ENCODE data around the gene TAF9B.
"Not testable (repeated sequence)": the region's sequence is repeated elsewhere in the genome, so short reads cannot be mapped to it uniquely, and the experiment has no call there.

Gene TAF9B

GRCh38 chrX:78111140-78111931, 28.1 kb downstream of the TAF9B start:
- DNase-seq = no peak

DNA sequence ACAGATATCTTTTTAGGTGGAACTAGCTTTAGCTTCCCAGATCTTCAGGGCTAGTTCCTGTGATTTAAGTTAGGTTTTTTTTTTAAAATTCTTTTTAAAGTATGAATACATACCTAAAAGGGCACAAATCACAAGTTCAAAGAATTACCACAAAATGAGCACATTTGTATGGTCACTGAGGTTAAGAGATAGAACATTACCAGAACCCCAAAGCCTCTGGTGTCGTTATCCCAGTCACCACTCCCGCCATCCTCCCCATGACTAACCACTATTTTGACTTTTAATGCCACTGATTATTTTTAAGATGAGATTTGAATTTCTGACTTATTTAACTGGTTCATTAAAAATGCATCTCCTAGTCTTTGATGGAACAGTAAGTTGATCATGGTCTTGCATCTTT, 30.0 kb downstream of the TAF9B start:
- no peak for DNase-seq

- DNase-seq = no peak
Measured at GRCh38 chrX:78106651-78106986, 32.8 kb downstream of the TAF9B start.

- DNase-seq = no peak
Measured at GRCh38 chrX:78105944-78106650, 33.4 kb downstream of the TAF9B start.

GRCh38 chrX:78104447-78105176, 34.8 kb downstream of the TAF9B start:
- DNase-seq = peak; percentile 37

DNA sequence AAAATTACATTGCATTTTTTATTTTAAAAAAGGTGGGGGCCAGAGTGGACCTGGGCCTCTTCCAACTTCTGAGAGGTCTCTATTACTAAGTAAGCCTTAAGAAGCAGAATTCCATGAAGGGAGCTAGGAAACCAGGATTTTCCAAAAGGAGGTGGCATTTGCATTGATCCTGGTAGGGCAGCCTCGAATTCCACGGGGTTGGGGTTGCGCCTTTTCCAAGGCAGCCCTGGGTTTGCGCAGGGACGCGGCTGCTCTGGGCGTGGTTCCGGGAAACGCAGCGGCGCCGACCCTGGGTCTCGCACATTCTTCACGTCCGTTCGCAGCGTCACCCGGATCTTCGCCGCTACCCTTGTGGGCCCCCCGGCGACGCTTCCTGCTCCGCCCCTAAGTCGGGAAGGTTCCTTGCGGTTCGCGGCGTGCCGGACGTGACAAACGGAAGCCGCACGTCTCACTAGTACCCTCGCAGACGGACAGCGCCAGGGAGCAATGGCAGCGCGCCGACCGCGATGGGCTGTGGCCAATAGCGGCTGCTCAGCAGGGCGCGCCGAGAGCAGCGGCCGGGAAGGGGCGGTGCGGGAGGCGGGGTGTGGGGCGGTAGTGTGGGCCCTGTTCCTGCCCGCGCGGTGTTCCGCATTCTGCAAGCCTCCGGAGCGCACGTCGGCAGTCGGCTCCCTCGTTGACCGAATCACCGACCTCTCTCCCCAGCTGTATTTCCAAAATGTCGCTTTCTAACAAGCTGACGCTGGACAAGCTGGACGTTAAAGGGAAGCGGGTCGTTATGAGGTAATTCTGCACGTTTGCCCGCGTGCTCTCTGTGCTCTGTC, 35.6 kb downstream of the TAF9B start, which contains the start of gene PGK1:
Gene PGK1 (plus strand): TSS at position 626 of the 824 bp plus-strand sequence. CDS start 93 bp downstream, at position 719.
- peak; percentile 98 for DNase-seq

DNA sequence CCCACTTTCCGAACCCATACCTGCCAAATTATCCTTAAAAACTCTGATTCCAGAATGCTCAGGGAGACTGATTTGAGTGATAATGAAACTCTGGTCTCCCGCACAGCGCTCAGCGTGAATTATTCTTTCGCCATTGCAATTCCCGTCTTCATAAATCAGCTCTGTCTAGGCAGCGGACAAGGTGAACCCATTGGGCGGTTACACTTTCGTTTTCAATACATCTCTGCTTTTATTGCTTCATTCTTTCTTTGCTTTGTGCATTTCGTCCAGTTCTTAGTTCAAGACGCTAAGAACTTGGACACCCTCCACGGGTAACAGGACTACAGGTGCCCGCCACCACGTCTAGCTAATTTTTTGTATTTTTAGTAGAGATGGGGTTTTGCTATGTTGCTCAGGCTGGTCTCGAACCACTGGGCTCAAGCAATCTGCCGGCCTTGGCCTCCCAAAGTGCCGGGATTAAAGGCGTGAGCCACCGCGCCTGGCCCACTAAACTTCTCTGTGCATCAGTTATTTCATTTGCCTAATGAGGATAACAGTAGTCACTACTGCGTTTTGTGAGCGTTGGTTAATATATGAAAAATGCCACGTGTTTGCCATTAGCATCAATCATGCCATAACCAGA, 36.3 kb downstream of the TAF9B start:
- DNase-seq = no peak

DNA sequence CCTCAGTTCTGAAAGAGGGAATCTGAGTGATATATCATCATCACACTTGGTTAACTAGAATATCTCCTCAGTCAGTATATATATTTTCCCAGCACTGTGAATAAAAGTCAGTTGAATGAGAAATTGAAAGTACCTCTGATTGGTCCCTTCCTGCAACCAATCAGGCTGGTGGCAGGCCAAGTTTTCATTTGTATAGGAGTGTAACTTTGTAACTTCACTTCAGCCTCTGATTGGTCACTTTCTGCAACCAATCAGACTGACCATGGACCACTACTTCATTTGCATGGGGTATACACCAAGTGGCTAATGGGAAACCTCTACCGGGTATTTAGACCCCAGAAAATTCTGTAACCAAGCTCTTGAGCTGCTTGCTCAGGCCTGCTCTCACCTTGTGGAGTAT, 37.4 kb downstream of the TAF9B start:
- peak; percentile 10 for DNase-seq

GRCh38 chrX:78098108-78098507, 41.3 kb downstream of the TAF9B start:
- no peak for DNase-seq

GRCh38 chrX:78092296-78092695, 47.2 kb downstream of the TAF9B start:
- peak; percentile 49 for DNase-seq

DNA sequence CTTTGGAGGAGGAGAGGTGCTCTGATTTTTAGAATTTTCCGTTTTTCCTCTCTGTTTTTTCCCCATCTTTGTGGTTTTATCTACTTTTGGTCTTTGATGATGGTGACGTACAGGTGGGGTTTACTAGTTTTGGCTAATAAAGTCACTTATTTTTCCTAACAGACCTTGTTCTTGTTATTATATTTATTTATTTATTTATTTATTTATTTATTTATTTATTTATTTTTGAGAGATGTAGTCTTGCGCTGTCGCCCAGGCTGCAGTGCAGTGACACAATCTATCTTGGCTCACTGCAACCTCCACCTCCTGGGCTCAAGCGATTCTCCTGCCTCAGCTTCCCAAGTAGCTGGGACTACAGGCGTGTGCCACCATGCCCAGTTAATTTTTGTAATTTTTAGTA, 58.0 kb downstream of the TAF9B start:
- DNase-seq = not testable (repeated sequence)
